ENCODE measurements around the gene KIAA1671. TPM values are rescaled to one million over a fixed set of nuclear protein-coding genes. Genes with fewer than 3 reads are reported as not detected.

Gene KIAA1671
- total RNA-seq, 1 donor: 10.7 TPM

GRCh38 chr22:25122136-25122764 lies 169.7 kb downstream of the KIAA1671 start:
- no peak overlapping the region for H3K4me3 ChIP-seq (ENCODE audit: low read depth, low read length)
- no peak for DNase-seq (ENCODE audit: low read depth)
- TF ChIP-seq CTCF (IDR thresholded peaks at IDR 0.05; ENCODE audit: insufficient read depth, low read length): no peak

GRCh38 chr22:25123677-25124076 lies 171.2 kb downstream of the KIAA1671 start:
- H3K4me3 ChIP-seq (ENCODE audit: low read depth, low read length): no peak overlapping the region
- DNase-seq (ENCODE audit: low read depth): no peak
- TF ChIP-seq CTCF (IDR thresholded peaks at IDR 0.05; ENCODE audit: insufficient read depth, low read length): no peak

- no peak for DNase-seq (ENCODE audit: low read depth)
- no peak overlapping the region for H3K4me3 ChIP-seq (ENCODE audit: low read depth, low read length)
- no peak for TF ChIP-seq CTCF (IDR thresholded peaks at IDR 0.05; ENCODE audit: insufficient read depth, low read length)
These were observed 173.3 kb downstream of the KIAA1671 start for GRCh38 chr22:25125693-25126357.

- no peak for TF ChIP-seq CTCF (IDR thresholded peaks at IDR 0.05; ENCODE audit: insufficient read depth, low read length)
- no peak overlapping the region for H3K4me3 ChIP-seq (ENCODE audit: low read depth, low read length)
- no peak for DNase-seq (ENCODE audit: low read depth)
These were observed 174.0 kb downstream of the KIAA1671 start for GRCh38 chr22:25126510-25126909.

- H3K4me3 ChIP-seq (ENCODE audit: low read depth, low read length): no peak overlapping the region
- no peak for DNase-seq (ENCODE audit: low read depth)
- TF ChIP-seq CTCF (IDR thresholded peaks at IDR 0.05; ENCODE audit: insufficient read depth, low read length): no peak
These were observed 174.8 kb downstream of the KIAA1671 start for GRCh38 chr22:25127318-25127717.

GRCh38 chr22:25130462-25130861 lies 177.9 kb downstream of the KIAA1671 start:
- TF ChIP-seq CTCF (IDR thresholded peaks at IDR 0.05; ENCODE audit: insufficient read depth, low read length): no peak
- H3K4me3 ChIP-seq (ENCODE audit: low read depth, low read length): no peak overlapping the region
- DNase-seq (ENCODE audit: low read depth): no peak

Measured in fibroblast of the aortic adventitia (primary cell).